Psoas muscle (tissue), 8 donors: ENCODE data around the gene CHURC1. TPM values are rescaled to one million over a fixed set of nuclear protein-coding genes. Genes with fewer than 3 reads are reported as not detected.

ENCODE experiments used
- ATAC-seq, 4 donors: fragments of 200-7000 bp; cut with Tn5 transposase; one replicate each; pipeline ENCODE4 v1.9.1; 2020; ENCODE audit warnings: moderate library complexity in 3 of 4, mild to moderate bottlenecking in 2 of 4
- DNase-seq, 2 donors: peaks; one replicate each; pipeline ENCODE4 v3.0.0-alpha.2; 2020
- H3K27ac ChIP-seq: fragments of 200-600 bp; one replicate; pipeline ENCODE4 v1.8.0; 2022
- H3K27me3 ChIP-seq, 3 donors: fragments of 200-600 bp in 1 of 3; one replicate each; pipeline versions ENCODE4 v1.6.1 to v1.8.0; 2013 to 2022; ENCODE audit warnings: low read length in 2 of 3, mild to moderate bottlenecking in 2 of 3, moderate library complexity in 1 of 3; ENCODE audit not compliant: insufficient read depth in 3 of 3
- H3K36me3 ChIP-seq, 2 donors: fragments of 200-600 bp in 1 of 2; one replicate each; pipeline versions ENCODE4 v1.6.1 to v1.8.0; 2013 to 2022; ENCODE audit warnings: low read depth in 1 of 2, mild to moderate bottlenecking in 1 of 2, moderate library complexity in 1 of 2; ENCODE audit not compliant: insufficient read depth in 1 of 2
- H3K4me1 ChIP-seq: fragments of 200-600 bp; one replicate; pipeline ENCODE4 v1.8.0; 2022
- H3K4me3 ChIP-seq: fragments of 200-600 bp; one replicate; pipeline ENCODE4 v1.8.0; 2022; ENCODE audit warnings: mild to moderate bottlenecking
- H3K9me3 ChIP-seq: fragments of 200-600 bp; one replicate; pipeline ENCODE4 v1.8.0; 2022
- CTCF ChIP-seq: fragments of 200-600 bp; IDR thresholded peaks from one replicate; pipeline ENCODE4 v1.8.0; 2022; ENCODE audit warnings: antibody characterized with exemption
- WGBS, 3 donors: extraction: QIAGEN DNeasy Blood & Tissue Kit; methylation state at CpG; one replicate each; pipeline versions ENCODE4 v1.1.6 to v1.1.7; 2013; 5-methylcytosine and 5-hydroxymethylcytosine counted together
- intact Hi-C, 2 donors: fragments of 100-400 bp; cut with DNase I; formaldehyde crosslinking; loops; one replicate each; pipeline versions ENCODE4 v1.11.0 to v1.14.2; 2022
- polyA plus RNA-seq, 3 donors: library from polyadenylated mRNA; stranded (reverse); fragments of 200-250 nt; gene quantifications; one replicate each; pipeline ENCODE4 v1.2.3, GENCODE V29; 2013
- total RNA-seq, 4 donors: library from RNA; stranded (reverse); fragmentation: NEBNext Ultra II Directional in 2 of 4; extraction: Animal tissue kit (Norgen Biotek cat#: 25700) in 2 of 4; gene quantifications; one replicate each; pipeline versions ENCODE4 v1.2.1 to v1.2.4, GENCODE V29; 2021 to 2023
- donor health status: healthy with polysubstance abuse.
- donor health status: DM: no; HTN: no; CAD: no; lungs with moderate emphysema.
- donor health status: Bipolar disorder and iron deficiency.
- donor health status: healthy.
- donor health status: DM: yes; HTN: yes; CAD: no.
- donor health status: DM: no; HTN: no; CAD: no.
- donor health status: DM: no; HTN: no; CAD: no.
- donor health status: DM: yes; HTN: yes; CAD: no.

CHURC1 gene
- total and polyA plus RNA-seq, 7 donors: 31.4 to 112 (median 77.9) TPM

GRCh38 chr14:64954491-64955240 lies 40.4 kb downstream of the CHURC1 start:
- DNase-seq: no peak
- H3K4me3 ChIP-seq: no peak overlapping the region

GRCh38 chr14:64955297-64955696 lies 41.0 kb downstream of the CHURC1 start:
- Histone ChIP-seq H3K4me1 (peaks cover 28% of the 10 kb centered on the region), H3K9me3 (no peaks in the 10 kb centered on the region), H3K27ac (no peak overlapping the region), H3K36me3 (no peaks in the 10 kb centered on the region), H3K27me3 (no peaks in the 10 kb centered on the region), H3K4me3 (no peak overlapping the region)
- ATAC-seq (no peak), DNase-seq (no peak)
- 82 to 83% (median 82%) methylated on average over 6 of the region's 6 CpGs for WGBS, 3 donors
- intact Hi-C loops: no loop called here
- no peak for TF ChIP-seq CTCF

More at GRCh38 chr14:64954491-64955240, 40.4 kb downstream of the CHURC1 start:
- intact Hi-C loops: no loop called here
- H3K36me3 ChIP-seq: no peaks in the 10 kb centered on the region
- no peak for ATAC-seq
- TF ChIP-seq CTCF: no peak
- H3K9me3 ChIP-seq: no peaks in the 10 kb centered on the region
- H3K27me3 ChIP-seq: no peaks in the 10 kb centered on the region
- WGBS, 3 donors: 92 to 94% (median 93%) methylated on average over 9 of the region's 9 CpGs
- H3K27ac ChIP-seq: peak overlapping the region; percentile 96
- peaks cover 34% of the 10 kb centered on the region for H3K4me1 ChIP-seq

GRCh38 chr14:64956697-64957406 lies 42.6 kb downstream of the CHURC1 start:
- WGBS, 3 donors: 78 to 86% (median 82%) methylated on average over 8 of the region's 8 CpGs
- Histone ChIP-seq H3K4me3 (no peak overlapping the region), H3K27ac (no peak overlapping the region), H3K27me3 (no peaks in the 10 kb centered on the region), H3K4me1 (peaks cover 30% of the 10 kb centered on the region), H3K36me3 (no peaks in the 10 kb centered on the region), H3K9me3 (no peaks in the 10 kb centered on the region)
- intact Hi-C loops: no loop called here
- ATAC-seq (no peak), DNase-seq (no peak)
- no peak for TF ChIP-seq CTCF

GRCh38 chr14:64958201-64958600 lies 43.9 kb downstream of the CHURC1 start:
- no peak overlapping the region for H3K27ac ChIP-seq
- no peaks in the 10 kb centered on the region for H3K9me3 ChIP-seq
- TF ChIP-seq CTCF: no peak
- H3K27me3 ChIP-seq: no peaks in the 10 kb centered on the region
- H3K4me3 ChIP-seq: no peak overlapping the region
- peaks cover 17% of the 10 kb centered on the region for H3K4me1 ChIP-seq
- no peak for ATAC-seq
- no peaks in the 10 kb centered on the region for H3K36me3 ChIP-seq
- WGBS, 3 donors: 89 to 100% (median 94%) methylated on average over 2 of the region's 2 CpGs
- DNase-seq: no peak
- intact Hi-C loops: no loop called here
